ENCODE results near the gene SELENOH.

SELENOH gene

GRCh38 chr11:57776577-57777210 is 35.4 kb downstream of the SELENOH start:
- DNase-seq (ENCODE audit: low read depth in 1 of 2, low spot score in 1 of 2) = no peak
- TF ChIP-seq JUND (IDR thresholded peaks at IDR 0.05; ENCODE audit: low read depth) = no peak
- in situ Hi-C loops (cut with HindIII; ENCODE audit: low pct_unique_long_range_greater_than_20kb, low sequenced_read_pairs) = no loop called here

DNA sequence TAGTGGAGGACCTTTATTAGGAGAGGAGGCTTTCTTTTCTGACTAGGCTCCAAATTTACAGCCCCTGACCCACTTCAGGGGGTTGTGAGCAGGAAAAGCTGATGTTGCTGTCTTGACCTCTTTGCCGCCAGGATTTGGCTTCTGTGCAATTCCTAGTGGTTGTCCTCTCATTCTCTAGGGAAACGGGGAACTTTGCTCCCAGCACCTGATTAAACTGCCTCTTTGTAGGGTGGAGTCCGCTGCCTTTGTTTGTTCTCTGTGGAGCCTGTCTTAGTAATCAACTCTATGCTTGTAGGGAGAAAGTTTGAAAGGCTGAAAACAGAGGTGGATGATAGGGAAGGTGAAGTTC is 36.7 kb downstream of the SELENOH start:
- peak in 1 of 2 experiments; percentile 42 for DNase-seq (ENCODE audit: low read depth in 1 of 2, low spot score in 1 of 2)
- TF ChIP-seq JUND (IDR thresholded peaks at IDR 0.05; ENCODE audit: low read depth) = no peak
- in situ Hi-C loops (cut with HindIII; ENCODE audit: low pct_unique_long_range_greater_than_20kb, low sequenced_read_pairs) = no loop called here

DNA sequence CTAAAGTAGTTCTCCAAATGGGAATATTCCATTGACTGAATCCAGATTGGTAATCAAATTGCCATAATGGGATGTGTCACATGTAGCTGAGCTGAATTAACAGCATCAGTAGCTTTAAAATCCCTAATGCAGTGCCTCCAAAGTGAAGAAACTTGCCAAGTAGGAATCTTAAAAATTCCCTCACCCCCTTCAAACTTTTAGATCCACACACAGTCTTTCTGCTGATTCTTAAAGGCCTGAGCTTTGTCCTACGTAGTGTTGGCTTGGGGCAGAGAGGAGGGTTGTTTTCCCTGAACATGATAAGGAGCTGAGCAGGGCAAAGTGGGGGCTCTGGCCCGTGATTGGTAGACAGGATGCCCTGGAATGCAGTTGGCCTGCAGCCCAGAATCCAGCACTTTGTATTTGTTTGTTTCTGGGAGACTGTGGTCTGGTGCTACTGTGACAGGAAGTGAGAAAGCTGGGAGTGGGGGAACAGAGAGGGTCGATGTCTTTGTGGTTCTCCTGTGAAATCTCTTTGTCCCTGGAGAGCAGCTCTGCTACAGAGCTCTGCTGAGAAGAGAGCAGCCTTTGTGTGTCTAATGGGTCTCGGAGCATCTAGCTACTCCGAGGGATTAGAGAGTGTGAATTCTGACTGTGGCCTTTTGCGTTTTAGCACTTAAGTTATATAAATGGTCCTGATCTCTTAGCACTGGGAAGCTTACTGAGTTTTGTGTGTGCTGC is 37.2 kb downstream of the SELENOH start:
- no peak for TF ChIP-seq JUND (IDR thresholded peaks at IDR 0.05; ENCODE audit: low read depth)
- in situ Hi-C loops (cut with HindIII; ENCODE audit: low pct_unique_long_range_greater_than_20kb, low sequenced_read_pairs) = no loop called here
- DNase-seq (ENCODE audit: low read depth in 1 of 2, low spot score in 1 of 2) = peak in 1 of 2 experiments; percentile 93

- in situ Hi-C loops (cut with HindIII; ENCODE audit: low pct_unique_long_range_greater_than_20kb, low sequenced_read_pairs) = no loop called here
- TF ChIP-seq JUND (IDR thresholded peaks at IDR 0.05; ENCODE audit: low read depth) = no peak; the same call in 1 of the 2 replicates
- DNase-seq (ENCODE audit: low read depth in 1 of 2, low spot score in 1 of 2) = peak; percentile 58 to 94
Measured at GRCh38 chr11:57779276-57779675, 38.0 kb downstream of the SELENOH start.

GRCh38 chr11:57781529-57781943 is 40.2 kb downstream of the SELENOH start:
- peak; percentile 53 to 95 for DNase-seq (ENCODE audit: low read depth in 1 of 2, low spot score in 1 of 2)
- TF ChIP-seq JUND (IDR thresholded peaks at IDR 0.05; ENCODE audit: low read depth) = peak; percentile 80
- in situ Hi-C loops (cut with HindIII; ENCODE audit: low pct_unique_long_range_greater_than_20kb, low sequenced_read_pairs) = no loop called here

GRCh38 chr11:57785072-57785471 is 43.8 kb downstream of the SELENOH start:
- in situ Hi-C loops (cut with HindIII; ENCODE audit: low pct_unique_long_range_greater_than_20kb, low sequenced_read_pairs) = no loop called here
- no peak for DNase-seq (ENCODE audit: low read depth in 1 of 2, low spot score in 1 of 2)
- no peak for TF ChIP-seq JUND (IDR thresholded peaks at IDR 0.05; ENCODE audit: low read depth)

GRCh38 chr11:57786436-57786835 is 45.1 kb downstream of the SELENOH start:
- in situ Hi-C loops (cut with HindIII; ENCODE audit: low pct_unique_long_range_greater_than_20kb, low sequenced_read_pairs) = no loop called here
- TF ChIP-seq JUND (IDR thresholded peaks at IDR 0.05; ENCODE audit: low read depth) = no peak
- peak in 1 of 2 experiments; percentile 70 for DNase-seq (ENCODE audit: low read depth in 1 of 2, low spot score in 1 of 2)

DNA sequence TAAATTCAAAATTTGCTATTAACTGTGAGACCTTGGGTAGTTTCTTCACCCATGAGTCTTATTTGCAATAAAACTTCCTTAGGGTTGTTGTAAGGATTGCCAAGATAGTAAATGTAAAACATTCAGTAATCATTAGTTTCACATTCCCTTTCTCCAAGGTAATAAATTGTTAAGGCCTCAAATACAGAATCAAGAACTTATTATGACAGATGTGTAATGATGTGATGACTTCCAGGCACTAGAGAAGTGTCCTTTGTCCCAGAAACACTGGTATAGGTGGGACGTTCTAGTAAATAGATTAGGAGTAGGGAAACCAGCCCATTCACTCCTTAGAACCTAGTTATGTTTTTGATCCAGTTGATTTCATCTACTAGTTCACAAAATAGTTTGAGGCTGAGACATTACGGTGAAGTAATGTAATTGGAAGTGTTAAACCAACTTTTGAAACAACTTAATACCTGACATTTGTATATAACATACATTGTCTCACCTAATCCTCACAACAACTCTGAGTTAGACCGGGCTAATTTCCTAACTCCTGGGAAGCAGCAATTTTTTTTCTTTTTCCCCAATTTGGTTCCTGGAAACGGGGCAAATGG is 45.8 kb downstream of the SELENOH start:
- TF ChIP-seq JUND (IDR thresholded peaks at IDR 0.05; ENCODE audit: low read depth) = no peak
- in situ Hi-C loops (cut with HindIII; ENCODE audit: low pct_unique_long_range_greater_than_20kb, low sequenced_read_pairs) = no loop called here
- DNase-seq (ENCODE audit: low read depth in 1 of 2, low spot score in 1 of 2) = no peak

- in situ Hi-C loops (cut with HindIII; ENCODE audit: low pct_unique_long_range_greater_than_20kb, low sequenced_read_pairs) = no loop called here
- DNase-seq (ENCODE audit: low read depth in 1 of 2, low spot score in 1 of 2) = no peak
- no peak for TF ChIP-seq JUND (IDR thresholded peaks at IDR 0.05; ENCODE audit: low read depth)
Measured at GRCh38 chr11:57787920-57788702, 46.8 kb downstream of the SELENOH start.

DNA sequence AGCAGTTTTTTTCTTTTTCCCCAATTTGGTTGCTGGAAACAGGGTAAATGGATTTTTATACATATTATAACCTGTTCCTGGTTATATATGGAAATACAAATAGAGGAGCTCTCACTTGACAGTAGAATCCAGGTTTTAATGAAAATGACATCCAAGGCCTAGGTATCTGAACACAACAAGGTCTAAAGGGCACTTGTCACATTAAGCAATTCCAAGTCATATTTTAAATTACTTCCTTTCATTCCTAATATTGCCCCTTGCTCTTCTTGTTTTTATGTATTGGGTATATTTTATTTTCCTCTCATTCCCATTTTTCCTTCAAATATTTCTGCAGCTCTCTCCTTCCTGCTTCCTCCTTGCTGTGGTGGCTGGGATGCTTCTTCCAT is 47.4 kb downstream of the SELENOH start:
- in situ Hi-C loops (cut with HindIII; ENCODE audit: low pct_unique_long_range_greater_than_20kb, low sequenced_read_pairs) = no loop called here
- DNase-seq (ENCODE audit: low read depth in 1 of 2, low spot score in 1 of 2) = no peak
- TF ChIP-seq JUND (IDR thresholded peaks at IDR 0.05; ENCODE audit: low read depth) = no peak

- no peak for DNase-seq (ENCODE audit: low read depth in 1 of 2, low spot score in 1 of 2)
- in situ Hi-C loops (cut with HindIII; ENCODE audit: low pct_unique_long_range_greater_than_20kb, low sequenced_read_pairs) = no loop called here
- TF ChIP-seq JUND (IDR thresholded peaks at IDR 0.05; ENCODE audit: low read depth) = no peak
Measured at GRCh38 chr11:57791321-57792059, 50.2 kb downstream of the SELENOH start.

GRCh38 chr11:57792060-57792541 is 50.8 kb downstream of the SELENOH start:
- in situ Hi-C loops (cut with HindIII; ENCODE audit: low pct_unique_long_range_greater_than_20kb, low sequenced_read_pairs) = no loop called here
- TF ChIP-seq JUND (IDR thresholded peaks at IDR 0.05; ENCODE audit: low read depth) = no peak
- DNase-seq (ENCODE audit: low read depth in 1 of 2, low spot score in 1 of 2) = peak in 1 of 2 experiments; percentile 45
